Activated CD8-positive, alpha-beta T cell treated with anti-CD3 and anti-CD28 coated beads, Interleukin-2, amount 10 ng/mL, durations not matched to agents 7 days and 5 days (primary cell): ENCODE measurements around the gene ABHD14A. TPM values are rescaled to one million over a fixed set of nuclear protein-coding genes. Genes with fewer than 3 reads are reported as not detected.

Experiments
- ATAC-seq: fragments of 150-1000 bp; cut with Tn5 transposase; one replicate; pipeline ENCODE4 v1.10.0; 2021; ENCODE audit warnings: moderate library complexity
- CTCF ChIA-PET: fragments of 350-600 bp; sonication (Branson Sonifier 250); formaldehyde crosslinking; loops from one replicate; lab custom pipeline; 2021; ENCODE audit warnings: antibody characterized with exemption; lab: Charles Lee
- POLR2A ChIA-PET: fragments of 350-600 bp; sonication (Branson Sonifier 250); formaldehyde crosslinking; loops from one replicate; lab custom pipeline; 2021; ENCODE audit warnings: antibody characterized with exemption; lab: Charles Lee
- DNase-seq: peaks from one replicate; pipeline ENCODE4 v3.0.0-alpha.2; 2020
- H3K27ac Mint-ChIP-seq: one replicate; pipeline ENCODE4 v1.8.0; 2021; ENCODE audit warnings: mild to moderate bottlenecking, mixed read lengths
- H3K27me3 Mint-ChIP-seq: one replicate; pipeline ENCODE4 v1.8.0; 2021; ENCODE audit warnings: low read depth, mixed read lengths
- H3K36me3 Mint-ChIP-seq: one replicate; pipeline ENCODE4 v1.8.0; 2021; ENCODE audit warnings: low read depth, mixed read lengths
- H3K4me1 Mint-ChIP-seq: one replicate; pipeline ENCODE4 v1.8.0; 2021; ENCODE audit warnings: low read depth, mixed read lengths
- H3K4me3 Mint-ChIP-seq: one replicate; pipeline ENCODE4 v1.8.0; 2021; ENCODE audit warnings: mild to moderate bottlenecking, mixed read lengths
- H3K9me3 Mint-ChIP-seq: one replicate; pipeline ENCODE4 v1.8.0; 2022; ENCODE audit warnings: mixed read lengths; ENCODE audit not compliant: insufficient read depth
- total RNA-seq, 2 experiments: library from RNA; stranded (reverse); gene quantifications; one replicate each; pipeline ENCODE4 v1.2.3, GENCODE V29; 2021

ABHD14A gene
- total RNA-seq, 2 experiments from 2014 or later: 10.5 to 11.7 TPM

DNA sequence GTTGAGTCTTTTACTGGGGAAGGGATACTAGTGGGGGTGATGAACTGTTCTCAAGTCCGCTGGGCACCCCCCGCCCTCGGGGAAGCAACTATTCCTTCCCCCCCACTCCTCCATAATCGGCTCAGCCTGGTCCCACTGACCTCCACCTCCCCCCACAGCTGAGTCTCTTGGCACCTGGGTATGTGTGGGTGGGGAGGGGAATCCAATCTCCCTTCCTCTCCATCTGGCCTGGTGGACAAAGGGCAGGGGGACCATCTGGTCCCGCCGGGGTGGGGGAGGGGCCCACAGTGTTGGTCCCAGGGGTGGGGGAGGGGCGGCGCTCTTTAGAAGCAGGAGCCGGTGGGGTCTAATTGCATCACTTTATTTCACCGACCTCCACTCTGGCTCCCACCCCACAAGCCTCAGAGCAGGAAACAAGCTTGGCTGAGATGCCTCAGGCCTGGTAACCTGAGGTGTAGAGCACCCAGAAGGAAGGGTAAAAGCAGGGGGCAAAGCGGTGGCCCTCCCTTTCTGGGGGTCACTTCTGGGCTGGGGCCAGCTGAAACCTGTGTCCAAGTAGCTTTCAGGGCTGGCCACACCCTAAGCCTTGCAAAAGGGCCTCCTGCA, 6.6 kb upstream of the ABHD14A start:
- H3K4me1 Mint-ChIP-seq: peaks cover 21% of the 10 kb centered on the region
- ChIA-PET POLR2A (no interaction called here), CTCF (interaction anchor here (3.8 to 4.0 kb wide), 2 partner anchors 14 to 26 kb away, joined by 14 to 19 read pairs; partner anchors contain the start of genes ACY1, PARP3 and RRP9)
- H3K36me3 Mint-ChIP-seq: no peaks in the 10 kb centered on the region
- H3K9me3 Mint-ChIP-seq: no peaks in the 10 kb centered on the region
- ATAC-seq: no peak
- no peak overlapping the region for H3K27ac Mint-ChIP-seq
- peak overlapping the region; percentile 75 for H3K4me3 Mint-ChIP-seq
- H3K27me3 Mint-ChIP-seq: peaks cover 3% of the 10 kb centered on the region
- no peak for DNase-seq

GRCh38 chr3:51968883-51969678, 5.8 kb upstream of the ABHD14A start:
- peak overlapping the region; percentile 75 for H3K27ac Mint-ChIP-seq
- CTCF ChIA-PET: interaction anchor here (3.8 to 4.0 kb wide), 2 partner anchors 13 to 27 kb away, joined by 14 to 19 read pairs; partner anchors contain the start of genes ACY1, PARP3 and RRP9
- no peak for DNase-seq
- no peaks in the 10 kb centered on the region for H3K36me3 Mint-ChIP-seq
- peaks cover 3% of the 10 kb centered on the region for H3K27me3 Mint-ChIP-seq
- H3K4me3 Mint-ChIP-seq: no peak overlapping the region
- H3K4me1 Mint-ChIP-seq: peaks cover 28% of the 10 kb centered on the region
- no peak for ATAC-seq
- no peaks in the 10 kb centered on the region for H3K9me3 Mint-ChIP-seq
- POLR2A ChIA-PET: interaction anchor here (1.0 kb wide), 1 partner anchor 14 kb away, joined by 3 read pairs; the partner anchor contains the start of gene ACY1

DNA sequence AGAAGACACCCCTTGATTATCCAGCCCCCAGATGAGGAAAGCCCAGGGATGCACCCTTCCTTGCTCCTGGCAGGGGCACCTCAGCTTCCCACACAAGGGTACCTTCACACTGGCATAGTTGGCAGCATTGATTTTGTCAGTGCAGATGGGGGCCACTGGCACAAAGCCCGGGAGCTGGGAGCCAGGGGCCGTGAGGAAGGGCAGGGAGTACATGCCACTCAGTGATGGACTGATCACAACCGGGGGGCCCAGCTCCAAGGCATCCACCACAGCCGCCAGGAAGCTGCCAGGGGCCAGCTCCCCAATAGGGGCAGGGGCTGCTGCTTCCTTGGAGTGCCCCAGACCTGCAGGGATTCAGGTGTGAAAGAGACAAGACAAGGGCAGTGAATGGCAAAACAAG, 5.0 kb upstream of the ABHD14A start:
- H3K4me1 Mint-ChIP-seq: peaks cover 35% of the 10 kb centered on the region
- ChIA-PET POLR2A (interaction anchor here (1.0 kb wide), 1 partner anchor 13 kb away, joined by 3 read pairs; the partner anchor contains the start of gene ACY1), CTCF (interaction anchor here (3.8 to 4.0 kb wide), 2 partner anchors 12 to 28 kb away, joined by 14 to 19 read pairs; partner anchors contain the start of genes ACY1, PARP3 and RRP9)
- no peaks in the 10 kb centered on the region for H3K36me3 Mint-ChIP-seq
- ATAC-seq: no peak
- H3K9me3 Mint-ChIP-seq: no peaks in the 10 kb centered on the region
- DNase-seq: no peak
- H3K27me3 Mint-ChIP-seq: peaks cover 3% of the 10 kb centered on the region
- no peak overlapping the region for H3K4me3 Mint-ChIP-seq
- H3K27ac Mint-ChIP-seq: no peak overlapping the region

- ATAC-seq: no peak
- ChIA-PET POLR2A (interaction anchor here (0.6 kb wide), 1 partner anchor 21 kb away, joined by 3 read pairs; no protein-coding TSS in a partner anchor), CTCF (interaction anchor here (3.8 to 4.0 kb wide), 2 partner anchors 12 to 28 kb away, joined by 14 to 19 read pairs; partner anchors contain the start of genes ACY1, PARP3 and RRP9)
- Mint-ChIP-seq H3K36me3 (no peaks in the 10 kb centered on the region), H3K27me3 (no peaks in the 10 kb centered on the region), H3K9me3 (no peaks in the 10 kb centered on the region), H3K4me3 (no peak overlapping the region), H3K27ac (no peak overlapping the region), H3K4me1 (peaks cover 42% of the 10 kb centered on the region)
- DNase-seq: no peak
Measured at GRCh38 chr3:51970606-51971300, 4.1 kb upstream of the ABHD14A start.

GRCh38 chr3:51971350-51971749, 3.5 kb upstream of the ABHD14A start:
- CTCF ChIA-PET: no interaction called here
- no peak overlapping the region for H3K27ac Mint-ChIP-seq
- DNase-seq (no peak), ATAC-seq (no peak)
- POLR2A ChIA-PET: interaction anchor here (0.6 kb wide), 1 partner anchor 20 kb away, joined by 3 read pairs; no protein-coding TSS in a partner anchor
- no peak overlapping the region for H3K4me3 Mint-ChIP-seq
- H3K4me1 Mint-ChIP-seq: peaks cover 47% of the 10 kb centered on the region
- H3K36me3 Mint-ChIP-seq: no peaks in the 10 kb centered on the region
- H3K27me3 Mint-ChIP-seq: no peaks in the 10 kb centered on the region
- H3K9me3 Mint-ChIP-seq: no peaks in the 10 kb centered on the region

DNA sequence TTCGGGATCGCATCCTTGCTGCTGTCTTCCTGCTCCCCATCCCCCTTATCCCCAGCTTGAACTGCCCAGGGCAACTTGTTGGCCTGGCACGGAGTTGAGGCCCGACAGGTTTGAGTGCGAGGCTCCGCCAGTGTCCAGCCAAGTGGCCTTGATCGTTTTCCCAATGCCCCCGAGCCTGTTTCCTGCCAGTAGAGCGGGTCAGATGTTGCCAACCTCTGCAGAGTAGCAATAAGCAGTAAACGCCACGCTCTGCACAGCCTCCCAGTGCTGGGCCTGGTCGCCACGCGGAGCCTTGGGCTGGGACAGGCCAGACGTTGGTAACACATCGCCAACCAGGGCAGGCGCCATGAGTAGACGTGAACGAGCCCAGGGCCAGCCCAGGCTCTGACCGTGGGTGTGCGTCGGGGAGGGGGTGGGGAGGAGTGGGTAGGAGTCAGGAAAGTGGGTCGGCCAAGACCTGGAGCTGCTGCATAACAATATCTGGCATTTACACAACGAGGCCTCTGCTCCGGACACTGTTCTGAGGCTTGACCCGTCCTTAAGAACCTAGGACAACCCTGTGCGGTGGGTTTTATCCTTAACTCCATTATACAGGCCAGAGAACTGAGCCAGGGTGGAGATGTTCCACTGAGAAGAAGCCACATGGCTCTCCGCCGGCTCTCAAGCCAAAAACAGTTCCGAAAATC, 444 bp upstream of the ABHD14A start:
- no peaks in the 10 kb centered on the region for H3K9me3 Mint-ChIP-seq

GRCh38 chr3:51975852-51976549, 1.1 kb downstream of the ABHD14A start:
- CTCF ChIA-PET: interaction anchor here (3.4 kb wide), 1 partner anchor 33 kb away, joined by 54 read pairs; the partner anchor contains the start of genes PARP3 and RRP9
- H3K27me3 Mint-ChIP-seq: no peaks in the 10 kb centered on the region
- peak overlapping the region; percentile 78 for H3K4me3 Mint-ChIP-seq
- DNase-seq (peak; percentile 50), ATAC-seq (no peak)
- POLR2A ChIA-PET: no interaction called here
- peaks cover 2% of the 10 kb centered on the region for H3K36me3 Mint-ChIP-seq
- no peaks in the 10 kb centered on the region for H3K9me3 Mint-ChIP-seq
- H3K4me1 Mint-ChIP-seq: peaks cover 52% of the 10 kb centered on the region
- H3K27ac Mint-ChIP-seq: peak overlapping the region; percentile 79

More for the DNA sequence above, 444 bp upstream of the ABHD14A start:
- DNase-seq (peak; percentile 35), ATAC-seq (peak; percentile 28)
- H3K27me3 Mint-ChIP-seq: no peaks in the 10 kb centered on the region
- H3K27ac Mint-ChIP-seq: peak overlapping the region; percentile 93
- H3K36me3 Mint-ChIP-seq: no peaks in the 10 kb centered on the region
- ChIA-PET CTCF (interaction anchor here (0.7 to 3.4 kb wide), 22 partner anchors 9 to 365 kb away, joined by 3 to 57 read pairs (median 5); partner anchors contain the start of genes ACY1, DUSP7, PARP3 and POC1A), POLR2A (interaction anchor here (0.7 to 3.0 kb wide), 9 partner anchors 9 to 83 kb away, joined by 3 to 19 read pairs (median 4); partner anchors contain the start of genes ACY1 and RRP9)
- H3K4me3 Mint-ChIP-seq: peak overlapping the region; percentile 98
- peaks cover 50% of the 10 kb centered on the region for H3K4me1 Mint-ChIP-seq

- Mint-ChIP-seq H3K4me1 (peaks cover 57% of the 10 kb centered on the region), H3K27me3 (no peaks in the 10 kb centered on the region), H3K9me3 (no peaks in the 10 kb centered on the region), H3K4me3 (no peak overlapping the region), H3K27ac (peak overlapping the region; percentile 74), H3K36me3 (peaks cover 5% of the 10 kb centered on the region)
- DNase-seq: peak; percentile 60
- CTCF ChIA-PET: no interaction called here
- no peak for ATAC-seq
- POLR2A ChIA-PET: interaction anchor here (0.8 kb wide), 1 partner anchor 18 kb away, joined by 6 read pairs; the partner anchor contains the start of gene RPL29
Measured at GRCh38 chr3:51977446-51978142, 2.7 kb downstream of the ABHD14A start.

- Mint-ChIP-seq H3K27ac (peak overlapping the region; percentile 74), H3K9me3 (no peaks in the 10 kb centered on the region), H3K36me3 (peaks cover 5% of the 10 kb centered on the region), H3K4me3 (no peak overlapping the region), H3K4me1 (peaks cover 59% of the 10 kb centered on the region), H3K27me3 (no peaks in the 10 kb centered on the region)
- CTCF ChIA-PET: no interaction called here
- no peak for DNase-seq
- POLR2A ChIA-PET: no interaction called here
- no peak for ATAC-seq
Measured at GRCh38 chr3:51978143-51978502, 3.3 kb downstream of the ABHD14A start.

GRCh38 chr3:51980253-51980652, 5.4 kb downstream of the ABHD14A start:
- ChIA-PET CTCF (no interaction called here), POLR2A (interaction anchor here (1.0 kb wide), 1 partner anchor 39 kb away, joined by 3 read pairs; the partner anchor contains the start of gene RRP9)
- no peak for DNase-seq
- H3K27me3 Mint-ChIP-seq: no peaks in the 10 kb centered on the region
- no peak for ATAC-seq
- peaks cover 5% of the 10 kb centered on the region for H3K36me3 Mint-ChIP-seq
- H3K4me1 Mint-ChIP-seq: peaks cover 52% of the 10 kb centered on the region
- H3K4me3 Mint-ChIP-seq: no peak overlapping the region
- H3K9me3 Mint-ChIP-seq: no peaks in the 10 kb centered on the region
- no peak overlapping the region for H3K27ac Mint-ChIP-seq
